K562 (cell line): ENCODE measurements around the gene TSHR. TPM values are rescaled to one million over a fixed set of nuclear protein-coding genes. Genes with fewer than 3 reads are reported as not detected.

Experiments used
- FUS ChIP-seq: fragments of 200-400 bp; formaldehyde crosslinking; optimal IDR thresholded peaks from 2 replicates; pipeline ENCODE3; 2017; ENCODE audit warnings: low read depth, low read length
- HINFP ChIP-seq: fragments of 450-650 bp; conservative IDR thresholded peaks from 2 replicates; pipeline ENCODE4 v1.6.1; 2016; ENCODE audit warnings: missing genetic modification characterization, low read depth, mild to moderate bottlenecking, control low read depth, missing compliant biosample characterization
- LEF1 ChIP-seq: fragments of 450-650 bp; IDR thresholded peaks from 2 replicates; pipeline ENCODE4 v1.6.1; 2016; ENCODE audit warnings: mild to moderate bottlenecking
- MYC ChIP-seq, 2 experiments: fragments of 250-450 bp in 1 of 2; sonication (Bioruptor Pico) in 1 of 2; IDR thresholded peaks; 2 replicates each; pipeline versions ENCODE4 v1.5.1 to v1.6.1; 2012 to 2021; ENCODE audit warnings: low read depth in 2 of 2, borderline replicate concordance in 1 of 2, improper control_type of control experiment in 1 of 2, low read length in 1 of 2, mild to moderate bottlenecking in 1 of 2, moderate library complexity in 1 of 2
- NR2C2 ChIP-seq, 2 experiments: fragments of 200-800 bp in 1 of 2; sonication (Bioruptor generic) in 1 of 2; sonication (generic) in 1 of 2; formaldehyde crosslinking in 1 of 2; IDR thresholded peaks; 2 replicates each; pipeline versions ENCODE4 v1.6.1 to v1.8.0; 2016 to 2022; ENCODE audit warnings: mild to moderate bottlenecking in 1 of 2, missing compliant biosample characterization in 1 of 2, missing genetic modification characterization in 1 of 2, missing genetic modification reagents in 1 of 2
- NR2F6 ChIP-seq: fragments of 450-650 bp; formaldehyde crosslinking; IDR thresholded peaks from 2 replicates; pipeline ENCODE4 v1.4.0; 2020; ENCODE audit warnings: mild to moderate bottlenecking
- PML ChIP-seq: IDR thresholded peaks from 2 replicates; pipeline ENCODE4 v1.6.1; 2012; ENCODE audit warnings: low read length, inconsistent platforms
- RBM39 ChIP-seq: fragments of 200-400 bp; formaldehyde crosslinking; optimal IDR thresholded peaks from 2 replicates; pipeline ENCODE3; 2018; ENCODE audit warnings: low read depth, low read length
- SAP30 ChIP-seq: fragments of 200-600 bp; sonication (generic); IDR thresholded peaks from 2 replicates; pipeline ENCODE4 v1.6.1; 2012; ENCODE audit warnings: borderline replicate concordance, low read depth, mild to moderate bottlenecking, moderate library complexity, low read length, control low read depth, inconsistent platforms; ENCODE audit not compliant: insufficient read depth, poor library complexity, severe bottlenecking
- SIRT6 ChIP-seq: IDR thresholded peaks from one replicate; pipeline ENCODE4 v1.6.1; 2012; ENCODE audit warnings: low read depth, mild to moderate bottlenecking, control low read depth, inconsistent platforms, low read length, moderate library complexity
- SNIP1 ChIP-seq: fragments of 450-650 bp; IDR thresholded peaks from 2 replicates; pipeline ENCODE4 v1.7.1; 2017; ENCODE audit warnings: low read depth, mild to moderate bottlenecking
- SRSF1 ChIP-seq: fragments of 200-400 bp; formaldehyde crosslinking; IDR thresholded peaks from 2 replicates; pipeline ENCODE4 v1.6.1; 2017; ENCODE audit warnings: mild to moderate bottlenecking, low read depth, low read length, moderate library complexity
- ZBTB26 ChIP-seq: fragments of 450-650 bp; formaldehyde crosslinking; IDR thresholded peaks from 2 replicates; pipeline ENCODE4 v1.4.0; 2022; ENCODE audit warnings: missing genetic modification characterization
- ZNF583 ChIP-seq: fragments of 250-450 bp; sonication (Bioruptor Pico); IDR thresholded peaks from 2 replicates; pipeline ENCODE4 v1.4.0; 2020
- ZNF740 ChIP-seq, 3 experiments: fragments of 200-800 bp in 1 of 3; sonication (Bioruptor generic) in 1 of 3; sonication (generic) in 1 of 3; formaldehyde crosslinking in 1 of 3; IDR thresholded peaks; 2 replicates each; pipeline versions ENCODE4 v1.6.1 to v1.8.0; 2016 to 2022; ENCODE audit warnings: mild to moderate bottlenecking in 2 of 3, missing compliant biosample characterization in 2 of 3, missing genetic modification characterization in 2 of 3, missing genetic modification reagents in 1 of 3
- ZNF77 ChIP-seq: fragments of 250-450 bp; sonication (Bioruptor Pico); IDR thresholded peaks from 2 replicates; pipeline ENCODE4 v1.5.0; 2020
- polyA plus RNA-seq, 8 experiments: library from polyadenylated mRNA; depleted of rRNA in 4 of 8; stranded (reverse) in 5 of 8; unstranded in 3 of 8; fragments of >200 nt; fragmentation: Nextera tagmentation in 2 of 8; fragmentation: Illumina TruSeq in 1 of 8; extraction: Ambion mirVana in 2 of 8; extraction: Trizol in 1 of 8; gene quantifications; 2 replicates each; pipeline versions ENCODE4 v1.2.1 to v1.2.3, GENCODE V29; 2011 to 2014; ENCODE audit warnings: inconsistent platforms in 1 of 8, missing spikeins in 1 of 8
- total RNA-seq, 7 experiments: library from RNA; depleted of rRNA in 6 of 7; stranded (reverse); fragments of >200 nt in 6 of 7; fragmentation: Illumina TruSeq in 2 of 7; extraction: Trizol in 2 of 7; gene quantifications; 2 replicates each; pipeline versions ENCODE4 v1.2.1 to v1.2.3, GENCODE V29; 2011 to 2021; ENCODE audit warnings: low replicate concordance in 1 of 7
- TF ChIP-seq, protein P1 (sequence below): fragments of 250-450 bp; sonication (Bioruptor Pico); IDR thresholded peaks from 2 replicates; pipeline ENCODE4 v1.9.0; 2021; ENCODE audit warnings: mild to moderate bottlenecking
- TF ChIP-seq, protein P2 (sequence below), 2 experiments: fragments of 450-650 bp in 1 of 2; sonication (generic) in 1 of 2; formaldehyde crosslinking in 1 of 2; IDR thresholded peaks in 1 of 2; conservative IDR thresholded peaks in 1 of 2; 2 replicates each; pipeline versions ENCODE4 v1.6.1 to v1.8.1; 2016 to 2023; ENCODE audit warnings: mild to moderate bottlenecking in 2 of 2, moderate library complexity in 2 of 2, inconsistent platforms in 1 of 2, missing genetic modification reagents in 1 of 2
- TF ChIP-seq, protein P3 (sequence below): sonication (generic); formaldehyde crosslinking; IDR thresholded peaks from 2 replicates; pipeline ENCODE4 v1.8.1; 2023; ENCODE audit warnings: mild to moderate bottlenecking, missing genetic modification reagents

Gene TSHR
- total and polyA plus RNA-seq, 9 of the 15 experiments (the other 6 are each of a cell fraction or from before 2014, with no cell fraction given): 0.01 to 0.10 TPM; not detected in 7

- TF ChIP-seq, protein P1, sequence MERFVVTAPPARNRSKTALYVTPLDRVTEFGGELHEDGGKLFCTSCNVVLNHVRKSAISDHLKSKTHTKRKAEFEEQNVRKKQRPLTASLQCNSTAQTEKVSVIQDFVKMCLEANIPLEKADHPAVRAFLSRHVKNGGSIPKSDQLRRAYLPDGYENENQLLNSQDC (CRISPR knock-in tag): no peak
- TF ChIP-seq HINFP (tag) (no peak), SAP30 (no peak), NR2F6 (CRISPR knock-in tag) (no peak), PML (no peak), LEF1 (peak; percentile 70; the same call in 1 of the 2 replicates), SNIP1 (no peak), ZNF740 (CRISPR knock-in tag; IDR thresholded peaks at IDR 0.05) (no peak), ZNF740 (tag; IDR thresholded peaks at IDR 0.05) (no peak), SRSF1 (no peak), MYC (IDR thresholded peaks at IDR 0.05; ENCODE audit: low read depth, low read length) (no peak), MYC (CRISPR knock-in tag; IDR thresholded peaks at IDR 0.05; ENCODE audit: borderline replicate concordance, low read depth) (no peak), ZNF583 (CRISPR knock-in tag) (no peak), NR2C2 (CRISPR knock-in tag; IDR thresholded peaks at IDR 0.05) (no peak), NR2C2 (tag; IDR thresholded peaks at IDR 0.05) (peak; percentile 47; the same call in 1 of the 2 replicates), FUS (no peak), ZBTB26 (CRISPR knock-in tag) (no peak), RBM39 (no peak), SIRT6 (no peak), ZNF77 (CRISPR knock-in tag) (no peak)
- TF ChIP-seq, protein P2, sequence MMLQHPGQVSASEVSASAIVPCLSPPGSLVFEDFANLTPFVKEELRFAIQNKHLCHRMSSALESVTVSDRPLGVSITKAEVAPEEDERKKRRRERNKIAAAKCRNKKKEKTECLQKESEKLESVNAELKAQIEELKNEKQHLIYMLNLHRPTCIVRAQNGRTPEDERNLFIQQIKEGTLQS (IDR thresholded peaks at IDR 0.05): peak; percentile 25; the same call in 1 of the 2 replicates
- TF ChIP-seq, protein P2 (CRISPR knock-in tag; conservative IDR thresholded peaks at IDR 0.05): no peak
- TF ChIP-seq, protein P3, sequence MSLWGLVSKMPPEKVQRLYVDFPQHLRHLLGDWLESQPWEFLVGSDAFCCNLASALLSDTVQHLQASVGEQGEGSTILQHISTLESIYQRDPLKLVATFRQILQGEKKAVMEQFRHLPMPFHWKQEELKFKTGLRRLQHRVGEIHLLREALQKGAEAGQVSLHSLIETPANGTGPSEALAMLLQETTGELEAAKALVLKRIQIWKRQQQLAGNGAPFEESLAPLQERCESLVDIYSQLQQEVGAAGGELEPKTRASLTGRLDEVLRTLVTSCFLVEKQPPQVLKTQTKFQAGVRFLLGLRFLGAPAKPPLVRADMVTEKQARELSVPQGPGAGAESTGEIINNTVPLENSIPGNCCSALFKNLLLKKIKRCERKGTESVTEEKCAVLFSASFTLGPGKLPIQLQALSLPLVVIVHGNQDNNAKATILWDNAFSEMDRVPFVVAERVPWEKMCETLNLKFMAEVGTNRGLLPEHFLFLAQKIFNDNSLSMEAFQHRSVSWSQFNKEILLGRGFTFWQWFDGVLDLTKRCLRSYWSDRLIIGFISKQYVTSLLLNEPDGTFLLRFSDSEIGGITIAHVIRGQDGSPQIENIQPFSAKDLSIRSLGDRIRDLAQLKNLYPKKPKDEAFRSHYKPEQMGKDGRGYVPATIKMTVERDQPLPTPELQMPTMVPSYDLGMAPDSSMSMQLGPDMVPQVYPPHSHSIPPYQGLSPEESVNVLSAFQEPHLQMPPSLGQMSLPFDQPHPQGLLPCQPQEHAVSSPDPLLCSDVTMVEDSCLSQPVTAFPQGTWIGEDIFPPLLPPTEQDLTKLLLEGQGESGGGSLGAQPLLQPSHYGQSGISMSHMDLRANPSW: no peak
Measured at GRCh38 chr14:81162941-81163340, 207.5 kb downstream of the TSHR start (continued).
